A549 (cell line): ENCODE data around the gene FHIT. TPM values are rescaled to one million over a fixed set of nuclear protein-coding genes. Genes with fewer than 3 reads are reported as not detected.

ENCODE experiments used
- ATAC-seq, 2 experiments: fragments of 200-7000 bp in 1 of 2; fragments of >200 bp in 1 of 2; cut with Nextera tagmentation in 1 of 2; cut with Tn5 transposase in 1 of 2; 3 replicates each; pipeline versions ENCODE4 v1.8.0 to v1.9.1; 2018 to 2020; ENCODE audit warnings: mild to moderate bottlenecking in 1 of 2, moderate library complexity in 1 of 2
- CTCF ChIA-PET: fragments of 300-600 bp; sonication (Branson Sonifier 250); formaldehyde crosslinking; extraction: SDS; loops from one replicate; lab custom pipeline; 2021; ENCODE audit warnings: antibody characterized with exemption, inconsistent platforms; lab: Yijun Ruan, JAX
- POLR2A ChIA-PET: fragments of 350-600 bp; formaldehyde crosslinking; extraction: SDS; loops from one replicate; lab custom pipeline; 2021; ENCODE audit warnings: antibody characterized with exemption, inconsistent platforms; lab: Yijun Ruan, JAX
- DNase-seq, 2 experiments: peaks; one replicate each; pipeline versions ENCODE4 v3.0.0 to v3.0.0-alpha.2; 2011 to 2016; ENCODE audit warnings: low read depth in 1 of 2, low spot score in 1 of 2
- FAIRE-seq: peaks from 2 replicates; lab custom pipeline; 2011; peaks lifted over from hg19 to GRCh38; lab: Jason Lieb, UNC
- H3K27ac ChIP-seq, 2 experiments: fragments of >200 bp; sonication (Bioruptor Twin); formaldehyde crosslinking; 3 replicates each; pipeline ENCODE4 v1.5.1; 2016 to 2017
- H3K4me1 ChIP-seq: fragments of >200 bp; sonication (Bioruptor Twin); formaldehyde crosslinking; 3 replicates; pipeline ENCODE4 v1.6.1; 2016
- H3K4me2 ChIP-seq: fragments of >200 bp; sonication (Bioruptor Twin); formaldehyde crosslinking; 3 replicates; pipeline ENCODE4 v1.6.1; 2016
- H3K4me3 ChIP-seq: fragments of >200 bp; sonication (Bioruptor Twin); formaldehyde crosslinking; 3 replicates; pipeline ENCODE4 v1.5.1; 2016
- H3K9me3 ChIP-seq: fragments of >200 bp; sonication (Bioruptor Twin); formaldehyde crosslinking; 3 replicates; pipeline ENCODE4 v1.6.1; 2016
- BHLHE40 ChIP-seq: IDR thresholded peaks from 2 replicates; pipeline ENCODE4 v1.6.1; 2012; ENCODE audit warnings: low read depth, low read length, inconsistent platforms
- CBX8 ChIP-seq: fragments of 200-600 bp; sonication (generic); IDR thresholded peaks from 2 replicates; pipeline ENCODE4 v1.6.1; 2016
- EHF ChIP-seq: fragments of 250-450 bp; sonication (Bioruptor Pico); IDR thresholded peaks from 2 replicates; pipeline ENCODE4 v1.5.0; 2020; ENCODE audit warnings: mild to moderate bottlenecking
- EHMT2 ChIP-seq: fragments of 200-600 bp; sonication (generic); IDR thresholded peaks from 2 replicates; pipeline ENCODE4 v1.6.1; 2016; ENCODE audit warnings: antibody characterized with exemption, low read depth, mild to moderate bottlenecking, moderate library complexity
- GATA3 ChIP-seq: IDR thresholded peaks from 2 replicates; pipeline ENCODE4 v1.6.1; 2012; ENCODE audit warnings: borderline replicate concordance
- HOXA7 ChIP-seq: fragments of 250-450 bp; sonication (Bioruptor Pico); IDR thresholded peaks from 2 replicates; pipeline ENCODE4 v1.5.0; 2020; ENCODE audit warnings: mild to moderate bottlenecking, moderate library complexity
- HOXB13 ChIP-seq: fragments of 250-450 bp; sonication (Bioruptor Pico); IDR thresholded peaks from 2 replicates; pipeline ENCODE4 v1.5.0; 2020; ENCODE audit warnings: low read depth, mild to moderate bottlenecking, moderate library complexity
- HOXB5 ChIP-seq: fragments of 250-450 bp; sonication (Bioruptor Pico); IDR thresholded peaks from 2 replicates; pipeline ENCODE4 v1.5.0; 2020; ENCODE audit warnings: mild to moderate bottlenecking, moderate library complexity
- MAFK ChIP-seq: fragments of 450-650 bp; IDR thresholded peaks from 2 replicates; pipeline ENCODE4 v1.6.1; 2014; ENCODE audit not compliant: partially characterized antibody
- MAZ ChIP-seq: fragments of 150-350 bp; IDR thresholded peaks from 2 replicates; pipeline ENCODE4 v1.6.1; 2014; ENCODE audit warnings: antibody characterized with exemption, low read depth, low read length, borderline replicate concordance
- MYC ChIP-seq: IDR thresholded peaks from 2 replicates; pipeline ENCODE4 v1.6.1; 2012; ENCODE audit warnings: mild to moderate bottlenecking, inconsistent platforms, low read length, improper control_type of control experiment, borderline replicate concordance
- NPAS2 ChIP-seq: fragments of 250-450 bp; sonication (Bioruptor Pico); IDR thresholded peaks from 2 replicates; pipeline ENCODE4 v1.8.0; 2022; ENCODE audit warnings: mild to moderate bottlenecking, moderate library complexity, borderline replicate concordance
- PBX3 ChIP-seq: IDR thresholded peaks from 2 replicates; pipeline ENCODE4 v1.6.1; 2012
- PHF8 ChIP-seq: fragments of 200-600 bp; sonication (generic); IDR thresholded peaks from 2 replicates; pipeline ENCODE4 v1.6.1; 2016; ENCODE audit warnings: low read depth, mild to moderate bottlenecking, antibody characterized with exemption, moderate library complexity, borderline replicate concordance
- POLR2A ChIP-seq: IDR thresholded peaks from 2 replicates; pipeline ENCODE4 v1.6.1; 2012; ENCODE audit warnings: mild to moderate bottlenecking, low read length
- POLR2AphosphoS2 ChIP-seq: conservative IDR thresholded peaks from 2 replicates; pipeline ENCODE4 v1.6.1; 2012; ENCODE audit warnings: low read length, improper control_type of control experiment, inconsistent platforms
- RARB ChIP-seq: fragments of 250-450 bp; sonication (Bioruptor Pico); IDR thresholded peaks from 2 replicates; pipeline ENCODE4 v1.8.0; 2021; ENCODE audit warnings: mild to moderate bottlenecking, moderate library complexity
- RCOR1 ChIP-seq: fragments of 150-350 bp; IDR thresholded peaks from 2 replicates; pipeline ENCODE4 v1.6.1; 2014; ENCODE audit warnings: antibody characterized with exemption, low read length, low read depth
- RFX5 ChIP-seq: fragments of 450-650 bp; IDR thresholded peaks from 2 replicates; pipeline ENCODE4 v1.7.1; 2014; ENCODE audit warnings: antibody characterized with exemption, mild to moderate bottlenecking, moderate library complexity
- SMC3 ChIP-seq: fragments of >200 bp; sonication (Bioruptor Twin); formaldehyde crosslinking; IDR thresholded peaks from 3 replicates; pipeline ENCODE4 v1.6.1; 2018; ENCODE audit warnings: inconsistent platforms
- TP53 ChIP-seq: fragments of 250-450 bp; sonication (Bioruptor Pico); IDR thresholded peaks from 2 replicates; pipeline ENCODE4 v1.5.0; 2021; ENCODE audit warnings: mild to moderate bottlenecking, moderate library complexity
- ZFP36 ChIP-seq: fragments of 450-650 bp; IDR thresholded peaks from 2 replicates; pipeline ENCODE4 v1.6.1; 2014; ENCODE audit warnings: borderline replicate concordance; ENCODE audit not compliant: partially characterized antibody
- ZNF302 ChIP-seq: fragments of 250-450 bp; sonication (Bioruptor Pico); IDR thresholded peaks from 2 replicates; pipeline ENCODE4 v1.9.0; 2021; ENCODE audit warnings: inconsistent platforms, mild to moderate bottlenecking, moderate library complexity
- ZSCAN20 ChIP-seq: fragments of 250-450 bp; sonication (Bioruptor Pico); IDR thresholded peaks from 2 replicates; pipeline ENCODE4 v1.8.0; 2022; ENCODE audit warnings: mild to moderate bottlenecking, moderate library complexity
- WGBS: methylation state at CpG from one replicate; pipeline ENCODE4 v1.1.6; 2017; ENCODE audit errors: missing lambda C conversion rate; 5-methylcytosine and 5-hydroxymethylcytosine counted together
- polyA plus RNA-seq, 4 experiments: library from polyadenylated mRNA; depleted of rRNA in 3 of 4; stranded (reverse); fragments of >200 nt; fragmentation: RNase III in 1 of 4; extraction: RNeasy Plus Mini Kit Qiagen cat#74134 plus additional on column Dnase treatment in 1 of 4; gene quantifications; 2 replicates in 3 of 4; 3 replicates in 1 of 4; pipeline ENCODE4 v1.2.3, GENCODE V29; 2011 to 2017
- TF ChIP-seq, protein P1 (sequence below): fragments of >200 bp; sonication (Bioruptor Twin); formaldehyde crosslinking; IDR thresholded peaks from 2 replicates; pipeline ENCODE4 v1.6.1; 2016
- TF ChIP-seq, protein P2 (sequence below): fragments of >200 bp; sonication (Bioruptor Twin); formaldehyde crosslinking; IDR thresholded peaks from 3 replicates; pipeline ENCODE4 v1.5.1; 2016
- TF ChIP-seq, protein P3 (sequence below): fragments of 450-650 bp; IDR thresholded peaks from 2 replicates; pipeline ENCODE4 v1.6.1; 2014; ENCODE audit warnings: antibody characterized with exemption
- TF ChIP-seq, protein P4 (sequence below): IDR thresholded peaks from 2 replicates; pipeline ENCODE4 v1.6.1; 2012

Gene FHIT
- polyA plus RNA-seq, 2 of the 4 experiments (the other 2 are of a cell fraction), result 0.76 to 0.92 TPM

- TF ChIP-seq MYC (no peak), SMC3 (no peak)
- TF ChIP-seq, protein P1, sequence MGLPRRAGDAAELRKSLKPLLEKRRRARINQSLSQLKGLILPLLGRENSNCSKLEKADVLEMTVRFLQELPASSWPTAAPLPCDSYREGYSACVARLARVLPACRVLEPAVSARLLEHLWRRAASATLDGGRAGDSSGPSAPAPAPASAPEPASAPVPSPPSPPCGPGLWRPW, result no peak
Measured at GRCh38 chr3:60573494-60573893, 677.8 kb downstream of the FHIT start (continued).

- Histone ChIP-seq H3K4me3 (no peak overlapping the region), H3K9me3 (no peaks in the 10 kb centered on the region), H3K4me2 (no peak overlapping the region), H3K4me1 (no peaks in the 10 kb centered on the region), H3K27ac (no peak overlapping the region)
- ATAC-seq (no peak), DNase-seq (no peak), FAIRE-seq (no peak)
- ChIA-PET POLR2A (no interaction called here), CTCF (no interaction called here)
- WGBS, result 40% methylated on average over 2 of the region's 2 CpGs
- TF ChIP-seq, protein P2, sequence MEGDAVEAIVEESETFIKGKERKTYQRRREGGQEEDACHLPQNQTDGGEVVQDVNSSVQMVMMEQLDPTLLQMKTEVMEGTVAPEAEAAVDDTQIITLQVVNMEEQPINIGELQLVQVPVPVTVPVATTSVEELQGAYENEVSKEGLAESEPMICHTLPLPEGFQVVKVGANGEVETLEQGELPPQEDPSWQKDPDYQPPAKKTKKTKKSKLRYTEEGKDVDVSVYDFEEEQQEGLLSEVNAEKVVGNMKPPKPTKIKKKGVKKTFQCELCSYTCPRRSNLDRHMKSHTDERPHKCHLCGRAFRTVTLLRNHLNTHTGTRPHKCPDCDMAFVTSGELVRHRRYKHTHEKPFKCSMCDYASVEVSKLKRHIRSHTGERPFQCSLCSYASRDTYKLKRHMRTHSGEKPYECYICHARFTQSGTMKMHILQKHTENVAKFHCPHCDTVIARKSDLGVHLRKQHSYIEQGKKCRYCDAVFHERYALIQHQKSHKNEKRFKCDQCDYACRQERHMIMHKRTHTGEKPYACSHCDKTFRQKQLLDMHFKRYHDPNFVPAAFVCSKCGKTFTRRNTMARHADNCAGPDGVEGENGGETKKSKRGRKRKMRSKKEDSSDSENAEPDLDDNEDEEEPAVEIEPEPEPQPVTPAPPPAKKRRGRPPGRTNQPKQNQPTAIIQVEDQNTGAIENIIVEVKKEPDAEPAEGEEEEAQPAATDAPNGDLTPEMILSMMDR, result no peak
- TF ChIP-seq ZNF302 (no peak), ZFP36 (no peak), GATA3 (no peak), BHLHE40 (no peak), PHF8 (no peak), EHF (no peak), ZSCAN20 (CRISPR knock-in tag) (no peak), POLR2AphosphoS2 (no peak), MYC (no peak)
Measured at GRCh38 chr3:60571511-60571910, 679.7 kb downstream of the FHIT start.

DNA sequence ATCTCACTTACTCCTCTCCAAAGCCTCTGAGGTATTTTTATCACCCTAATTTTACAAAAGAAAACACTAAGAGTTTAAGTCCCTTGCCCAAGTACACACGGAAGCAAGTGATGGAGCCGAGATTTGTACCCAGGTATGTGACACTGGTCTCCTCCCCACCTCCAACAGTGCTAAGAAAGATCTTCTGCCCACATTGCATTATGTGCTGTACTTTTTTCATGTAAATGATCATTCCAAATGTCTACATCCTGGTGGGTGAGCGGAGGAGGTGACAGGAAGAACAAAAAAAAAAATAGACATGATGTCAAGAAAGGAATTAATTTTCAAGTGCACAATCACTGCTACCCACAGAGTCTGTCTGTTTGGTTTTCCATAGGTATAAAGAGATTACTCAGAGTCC, 694.1 kb downstream of the FHIT start:
- H3K27ac ChIP-seq, result no peak overlapping the region
- DNase-seq (no peak), FAIRE-seq (no peak), ATAC-seq (no peak)
- no peaks in the 10 kb centered on the region for H3K9me3 ChIP-seq
- ChIA-PET POLR2A (no interaction called here), CTCF (no interaction called here)
- TF ChIP-seq MAFK (no peak), POLR2A (no peak), NPAS2 (CRISPR knock-in tag) (no peak), RFX5 (no peak)
- WGBS, result 8% methylated on average over 3 of the region's 3 CpGs
- no peak overlapping the region for H3K4me3 ChIP-seq
- no peaks in the 10 kb centered on the region for H3K4me1 ChIP-seq
- no peak overlapping the region for H3K4me2 ChIP-seq

DNA sequence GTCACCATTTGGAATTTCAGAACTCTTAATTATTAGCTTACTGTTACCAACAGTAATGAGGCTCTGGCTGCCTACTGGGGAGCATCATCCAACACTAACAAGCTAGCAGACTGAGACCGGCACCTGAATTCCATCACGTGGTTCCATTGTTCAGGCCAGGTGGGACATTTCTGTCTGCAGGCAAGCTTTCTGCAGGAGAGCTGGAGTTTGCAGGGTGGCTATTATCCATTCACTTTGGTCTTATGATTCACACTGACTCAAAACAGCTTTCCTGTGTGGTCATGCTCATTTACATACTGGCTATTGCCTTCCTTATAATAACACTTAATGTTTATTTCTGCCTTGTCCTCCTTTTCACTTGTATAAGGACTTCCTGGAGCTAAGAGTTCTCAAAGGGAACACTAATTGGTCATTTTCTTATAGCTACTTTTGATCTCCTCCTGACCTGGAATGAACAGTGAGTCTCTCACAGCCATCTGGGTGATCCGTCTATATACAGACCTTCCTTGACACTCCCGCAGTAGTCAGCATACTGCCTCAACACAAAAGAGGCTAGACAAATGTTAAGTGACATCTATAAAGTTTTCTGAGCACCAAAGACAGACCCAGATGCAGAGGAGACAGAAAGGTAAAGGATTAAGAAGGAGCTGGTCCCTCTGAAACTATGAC, 695.4 kb downstream of the FHIT start:
- H3K4me3 ChIP-seq, result no peak overlapping the region
- ChIA-PET POLR2A (no interaction called here), CTCF (no interaction called here)
- H3K27ac ChIP-seq, result no peak overlapping the region
- H3K4me1 ChIP-seq, result no peaks in the 10 kb centered on the region
- DNase-seq (no peak), FAIRE-seq (no peak)
- H3K4me2 ChIP-seq, result no peak overlapping the region
- WGBS, result 35% methylated on average over 4 of the region's 4 CpGs
- no peak for TF ChIP-seq SMC3
- no peak for TF ChIP-seq EHMT2
- no peak for TF ChIP-seq RCOR1
- no peak for TF ChIP-seq CBX8
- TF ChIP-seq HOXB13 (CRISPR knock-in tag), result no peak
- TF ChIP-seq ZNF302, result no peak
- no peak for TF ChIP-seq HOXA7 (CRISPR knock-in tag)
- TF ChIP-seq EHF, result no peak
- TF ChIP-seq, protein P3, sequence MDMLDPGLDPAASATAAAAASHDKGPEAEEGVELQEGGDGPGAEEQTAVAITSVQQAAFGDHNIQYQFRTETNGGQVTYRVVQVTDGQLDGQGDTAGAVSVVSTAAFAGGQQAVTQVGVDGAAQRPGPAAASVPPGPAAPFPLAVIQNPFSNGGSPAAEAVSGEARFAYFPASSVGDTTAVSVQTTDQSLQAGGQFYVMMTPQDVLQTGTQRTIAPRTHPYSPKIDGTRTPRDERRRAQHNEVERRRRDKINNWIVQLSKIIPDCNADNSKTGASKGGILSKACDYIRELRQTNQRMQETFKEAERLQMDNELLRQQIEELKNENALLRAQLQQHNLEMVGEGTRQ, result no peak
- no peak for TF ChIP-seq MAZ
- TF ChIP-seq POLR2A, result no peak
- no peak for TF ChIP-seq NPAS2 (CRISPR knock-in tag)
- no peak for TF ChIP-seq TP53 (CRISPR knock-in tag)
- no peak for TF ChIP-seq RARB
- no peak for TF ChIP-seq HOXB5
- TF ChIP-seq, protein P4, sequence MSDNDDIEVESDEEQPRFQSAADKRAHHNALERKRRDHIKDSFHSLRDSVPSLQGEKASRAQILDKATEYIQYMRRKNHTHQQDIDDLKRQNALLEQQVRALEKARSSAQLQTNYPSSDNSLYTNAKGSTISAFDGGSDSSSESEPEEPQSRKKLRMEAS, result no peak
- TF ChIP-seq PBX3, result no peak
- TF ChIP-seq, all 56 proteins: peak for 0
- ATAC-seq, result no peak
- no peaks in the 10 kb centered on the region for H3K9me3 ChIP-seq
